ENCODE measurements around the gene SLC25A41. TPM values are rescaled to one million over a fixed set of nuclear protein-coding genes. Genes with fewer than 3 reads are reported as not detected.

SLC25A41 gene
- total RNA-seq, 4 donors from 2014 or later = not detected

- TF ChIP-seq, protein P1, sequence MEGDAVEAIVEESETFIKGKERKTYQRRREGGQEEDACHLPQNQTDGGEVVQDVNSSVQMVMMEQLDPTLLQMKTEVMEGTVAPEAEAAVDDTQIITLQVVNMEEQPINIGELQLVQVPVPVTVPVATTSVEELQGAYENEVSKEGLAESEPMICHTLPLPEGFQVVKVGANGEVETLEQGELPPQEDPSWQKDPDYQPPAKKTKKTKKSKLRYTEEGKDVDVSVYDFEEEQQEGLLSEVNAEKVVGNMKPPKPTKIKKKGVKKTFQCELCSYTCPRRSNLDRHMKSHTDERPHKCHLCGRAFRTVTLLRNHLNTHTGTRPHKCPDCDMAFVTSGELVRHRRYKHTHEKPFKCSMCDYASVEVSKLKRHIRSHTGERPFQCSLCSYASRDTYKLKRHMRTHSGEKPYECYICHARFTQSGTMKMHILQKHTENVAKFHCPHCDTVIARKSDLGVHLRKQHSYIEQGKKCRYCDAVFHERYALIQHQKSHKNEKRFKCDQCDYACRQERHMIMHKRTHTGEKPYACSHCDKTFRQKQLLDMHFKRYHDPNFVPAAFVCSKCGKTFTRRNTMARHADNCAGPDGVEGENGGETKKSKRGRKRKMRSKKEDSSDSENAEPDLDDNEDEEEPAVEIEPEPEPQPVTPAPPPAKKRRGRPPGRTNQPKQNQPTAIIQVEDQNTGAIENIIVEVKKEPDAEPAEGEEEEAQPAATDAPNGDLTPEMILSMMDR (IDR thresholded peaks at IDR 0.05; ENCODE audit: low read depth) = no peak
Observed at GRCh38 chr19:6459262-6460098, 25.9 kb upstream of the SLC25A41 start, which contains the start of gene SLC25A23. Gene SLC25A23 (minus strand): TSS chr19:6459792. CDS start chr19:6459628, 164 bp downstream.

DNA sequence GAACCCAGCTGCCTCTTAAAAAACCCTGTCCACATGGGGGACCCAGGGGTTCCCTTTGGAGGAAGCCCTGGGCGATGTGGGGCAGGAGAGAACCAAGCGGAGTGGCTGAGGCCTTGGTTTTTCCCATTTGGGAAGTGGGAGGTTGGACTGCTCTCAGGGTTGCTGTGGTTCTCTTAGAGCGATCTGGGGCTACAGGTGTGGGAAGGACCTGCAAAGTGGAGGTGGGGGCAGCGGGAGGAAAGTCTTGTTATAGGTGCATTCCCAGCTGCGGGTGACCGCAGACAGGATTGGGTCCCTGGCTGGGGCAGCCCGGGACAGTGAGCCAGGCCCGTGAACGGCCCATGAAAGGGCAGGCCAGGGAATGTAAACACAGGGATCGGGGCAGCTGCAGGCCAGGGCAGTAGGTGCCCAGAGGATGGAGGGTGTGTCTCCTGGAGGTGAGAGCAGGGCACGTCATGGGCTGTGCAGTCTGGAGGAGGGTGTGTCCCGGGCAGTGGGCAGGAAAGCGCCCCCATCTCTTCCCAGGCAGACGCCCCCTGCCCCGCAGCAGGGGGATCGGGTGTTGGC lies 25.2 kb upstream of the SLC25A41 start:
- TF ChIP-seq, protein P1 (IDR thresholded peaks at IDR 0.05; ENCODE audit: low read depth) = no peak

- TF ChIP-seq, protein P1 (IDR thresholded peaks at IDR 0.05; ENCODE audit: low read depth) = no peak
Observed at GRCh38 chr19:6457958-6458694, 24.6 kb upstream of the SLC25A41 start.

DNA sequence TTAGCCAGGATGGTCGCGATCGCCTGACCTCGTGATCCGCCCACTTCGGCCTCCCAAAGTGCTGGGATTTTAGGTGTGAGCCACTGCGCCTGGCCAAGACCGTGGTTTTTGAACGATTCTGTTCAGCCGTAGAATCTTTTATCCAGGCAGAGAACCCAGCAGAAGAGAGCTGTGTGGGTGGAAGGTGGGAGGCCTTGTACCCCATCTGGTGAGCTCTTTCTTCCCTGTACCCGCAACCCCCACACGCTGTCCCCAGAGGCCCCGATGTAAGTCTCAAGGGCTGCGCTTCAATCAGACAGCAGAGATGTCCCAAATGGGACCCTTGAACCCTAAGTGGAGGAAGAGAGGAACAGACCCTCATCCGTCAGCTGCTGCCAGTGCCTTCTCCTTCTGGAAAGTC lies 22.4 kb upstream of the SLC25A41 start:
- TF ChIP-seq, protein P1 (IDR thresholded peaks at IDR 0.05; ENCODE audit: low read depth) = no peak

DNA sequence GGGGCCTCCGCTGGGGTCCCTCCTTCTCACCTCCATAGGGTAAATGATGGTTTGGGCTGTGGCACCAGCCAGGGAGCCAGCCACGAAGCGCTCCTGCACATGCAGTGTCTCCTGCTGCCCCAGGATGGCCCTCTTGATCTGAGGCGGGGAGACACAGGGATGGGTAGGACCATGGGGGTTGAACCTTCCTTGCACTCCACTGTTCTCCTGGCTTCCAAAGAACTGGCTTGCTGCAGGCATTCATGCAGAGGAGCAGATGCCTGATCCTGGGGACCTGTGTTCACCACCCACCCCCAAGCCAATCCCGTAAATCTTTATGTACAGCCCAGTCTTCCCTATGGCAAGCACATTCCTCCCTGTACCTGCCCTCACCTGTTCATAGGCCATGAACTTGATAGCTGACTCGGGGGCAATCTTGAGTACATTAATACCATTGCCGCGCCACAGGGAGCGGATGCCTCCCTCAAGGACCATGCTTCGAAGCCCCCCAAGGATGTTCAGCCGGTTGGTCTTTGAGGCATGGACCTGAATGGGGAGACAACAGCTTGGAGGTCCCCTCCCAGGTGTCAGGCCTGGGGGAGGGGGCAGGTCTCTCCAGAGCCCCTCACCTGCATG lies 20.5 kb upstream of the SLC25A41 start:
- TF ChIP-seq, protein P1 (IDR thresholded peaks at IDR 0.05; ENCODE audit: low read depth) = no peak

- TF ChIP-seq, protein P1 (IDR thresholded peaks at IDR 0.05; ENCODE audit: low read depth) = no peak
Observed at GRCh38 chr19:6452899-6453298, 19.3 kb upstream of the SLC25A41 start.

All from subcutaneous adipose tissue (tissue), 4 donors.